Measurements from ENCODE around the gene ERG. TPM values are rescaled to one million over a fixed set of nuclear protein-coding genes. Genes with fewer than 3 reads are reported as not detected.

ERG gene
- total and polyA plus RNA-seq, 7 donors = 2.7 to 14.5 (median 7.6) TPM

DNA sequence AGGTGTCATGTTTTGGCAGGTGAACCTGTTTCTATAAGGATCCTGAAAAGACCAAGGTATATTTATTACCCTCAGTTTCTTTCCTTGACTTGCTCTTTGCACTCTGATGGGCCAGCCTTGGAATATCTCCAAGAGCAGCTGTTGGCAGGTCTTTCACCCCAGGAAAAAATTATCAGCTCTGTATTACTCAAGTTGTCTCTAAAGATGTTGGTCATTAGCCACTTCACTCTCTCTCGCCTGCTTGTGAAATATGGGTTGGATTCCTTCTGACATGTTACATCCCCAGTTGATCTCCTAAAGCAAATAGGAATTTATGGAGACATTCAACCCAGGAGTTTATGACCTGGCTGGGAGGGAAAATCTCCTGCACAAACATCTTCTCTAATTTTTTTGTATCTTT lies 155.5 kb downstream of the ERG start:
- ATAC-seq = no peak
- 58 to 77% (median 72%) methylated on average over 1 of the region's 1 CpG for WGBS, 3 donors
- no peak overlapping the region for H3K27ac ChIP-seq

DNA sequence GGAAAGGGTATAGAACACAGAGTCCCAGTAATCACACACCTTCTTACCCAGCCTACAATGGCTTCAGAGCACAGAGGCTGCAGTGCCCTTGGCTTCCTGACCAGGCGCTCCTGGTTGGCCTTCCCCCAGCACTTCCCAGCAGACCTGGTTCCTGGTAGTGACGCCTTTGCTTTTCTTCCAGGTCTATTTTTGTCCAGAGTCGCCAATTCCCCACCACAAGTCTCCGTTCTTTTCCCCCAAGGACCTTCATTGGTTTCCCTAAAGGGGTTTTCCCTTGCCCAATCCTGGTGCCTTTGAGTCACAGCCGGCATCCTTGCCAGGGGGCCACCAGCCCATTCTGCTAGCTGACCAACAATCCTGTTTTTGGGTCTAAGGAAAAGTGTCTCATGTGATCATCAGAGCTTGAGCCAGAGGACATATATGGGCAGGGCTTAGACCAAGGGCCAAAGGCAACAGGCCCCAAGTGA lies 156.7 kb downstream of the ERG start:
- TF ChIP-seq, protein P1, sequence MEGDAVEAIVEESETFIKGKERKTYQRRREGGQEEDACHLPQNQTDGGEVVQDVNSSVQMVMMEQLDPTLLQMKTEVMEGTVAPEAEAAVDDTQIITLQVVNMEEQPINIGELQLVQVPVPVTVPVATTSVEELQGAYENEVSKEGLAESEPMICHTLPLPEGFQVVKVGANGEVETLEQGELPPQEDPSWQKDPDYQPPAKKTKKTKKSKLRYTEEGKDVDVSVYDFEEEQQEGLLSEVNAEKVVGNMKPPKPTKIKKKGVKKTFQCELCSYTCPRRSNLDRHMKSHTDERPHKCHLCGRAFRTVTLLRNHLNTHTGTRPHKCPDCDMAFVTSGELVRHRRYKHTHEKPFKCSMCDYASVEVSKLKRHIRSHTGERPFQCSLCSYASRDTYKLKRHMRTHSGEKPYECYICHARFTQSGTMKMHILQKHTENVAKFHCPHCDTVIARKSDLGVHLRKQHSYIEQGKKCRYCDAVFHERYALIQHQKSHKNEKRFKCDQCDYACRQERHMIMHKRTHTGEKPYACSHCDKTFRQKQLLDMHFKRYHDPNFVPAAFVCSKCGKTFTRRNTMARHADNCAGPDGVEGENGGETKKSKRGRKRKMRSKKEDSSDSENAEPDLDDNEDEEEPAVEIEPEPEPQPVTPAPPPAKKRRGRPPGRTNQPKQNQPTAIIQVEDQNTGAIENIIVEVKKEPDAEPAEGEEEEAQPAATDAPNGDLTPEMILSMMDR (IDR thresholded peaks at IDR 0.05) = no peak
- Histone ChIP-seq H3K9me3 (no peaks in the 10 kb centered on the region), H3K27me3 (ENCODE audit: insufficient read depth in 3 of 3, low read length in 2 of 3) (no peaks in the 10 kb centered on the region), H3K4me3 (no peak overlapping the region), H3K36me3 (ENCODE audit: insufficient read depth in 1 of 2, low read depth in 1 of 2) (no peaks in the 10 kb centered on the region), H3K4me1 (no peaks in the 10 kb centered on the region), H3K27ac (no peak overlapping the region)
- DNase-seq (peak in 1 of 2 donors; percentile 22), ATAC-seq (no peak)
- intact Hi-C loops (cut with DNase I) = no loop called here
- WGBS, 3 donors = 77 to 87% (median 80%) methylated on average over 5 of the region's 5 CpGs

More for the DNA sequence above, 155.5 kb downstream of the ERG start:
- H3K27me3 ChIP-seq (ENCODE audit: insufficient read depth in 3 of 3, low read length in 2 of 3) = no peaks in the 10 kb centered on the region
- no peaks in the 10 kb centered on the region for H3K9me3 ChIP-seq
- no peaks in the 10 kb centered on the region for H3K36me3 ChIP-seq (ENCODE audit: insufficient read depth in 1 of 2, low read depth in 1 of 2)
- intact Hi-C loops (cut with DNase I) = no loop called here
- TF ChIP-seq, protein P1 (IDR thresholded peaks at IDR 0.05) = no peak
- DNase-seq = no peak
- H3K4me3 ChIP-seq = no peak overlapping the region
- H3K4me1 ChIP-seq = no peaks in the 10 kb centered on the region

DNA sequence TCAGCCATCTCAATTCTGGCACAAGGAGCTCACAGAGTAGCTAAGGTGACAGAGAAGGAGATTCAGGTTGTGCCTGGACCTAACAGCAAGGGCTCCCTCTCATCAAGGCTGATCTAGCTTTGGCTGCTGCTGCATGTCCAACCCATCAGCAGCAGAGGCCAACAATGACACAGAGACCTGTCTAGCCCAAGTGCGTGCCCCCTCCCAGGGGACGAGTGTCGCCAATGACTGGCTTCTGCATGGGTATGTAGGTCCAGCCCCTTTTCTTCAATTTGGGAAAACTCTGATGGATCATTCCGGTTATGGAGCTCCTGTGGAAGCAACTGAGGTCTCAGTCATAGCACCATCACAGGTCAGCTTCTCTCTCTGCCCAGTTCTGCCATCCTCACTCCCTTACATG lies 158.1 kb downstream of the ERG start:
- intact Hi-C loops (cut with DNase I) = no loop called here
- TF ChIP-seq, protein P1 (IDR thresholded peaks at IDR 0.05) = no peak

DNA sequence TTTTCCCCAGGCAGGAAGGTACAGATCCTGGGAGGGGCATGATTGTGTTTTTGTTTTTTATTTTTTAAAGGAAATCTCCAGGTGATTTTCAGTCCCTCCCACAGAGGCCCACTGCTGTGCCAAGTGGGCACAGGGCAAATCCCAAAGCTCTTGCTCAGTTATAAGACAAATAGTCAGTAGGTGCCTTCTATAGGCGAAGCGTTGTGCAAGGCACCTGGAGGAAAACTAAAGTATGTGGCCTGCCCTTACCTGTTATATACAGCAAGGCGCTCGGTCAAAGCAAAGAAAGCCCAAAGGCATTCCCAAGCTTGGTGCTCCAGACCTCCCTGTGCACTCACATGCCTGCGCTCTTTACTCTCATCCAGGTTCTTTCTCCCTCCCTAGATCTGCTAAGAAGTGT lies 160.5 kb downstream of the ERG start:
- Histone ChIP-seq H3K36me3 (ENCODE audit: insufficient read depth in 1 of 2, low read depth in 1 of 2) (no peaks in the 10 kb centered on the region), H3K27ac (no peak overlapping the region), H3K4me3 (no peak overlapping the region), H3K27me3 (ENCODE audit: insufficient read depth in 3 of 3, low read length in 2 of 3) (no peaks in the 10 kb centered on the region), H3K9me3 (no peaks in the 10 kb centered on the region), H3K4me1 (no peaks in the 10 kb centered on the region)
- no peak for ATAC-seq
- TF ChIP-seq, protein P1 (IDR thresholded peaks at IDR 0.05) = no peak
- 97 to 100% (median 97%) methylated on average over 5 of the region's 5 CpGs for WGBS, 3 donors
- no peak for DNase-seq
- intact Hi-C loops (cut with DNase I) = no loop called here

More for the DNA sequence above, 158.1 kb downstream of the ERG start:
- H3K36me3 ChIP-seq (ENCODE audit: insufficient read depth in 1 of 2, low read depth in 1 of 2) = no peaks in the 10 kb centered on the region
- DNase-seq (no peak), ATAC-seq (no peak)
- H3K27ac ChIP-seq = no peak overlapping the region
- H3K4me1 ChIP-seq = no peaks in the 10 kb centered on the region
- 84 to 93% (median 88%) methylated on average over 4 of the region's 4 CpGs for WGBS, 3 donors
- H3K9me3 ChIP-seq = no peaks in the 10 kb centered on the region
- no peak overlapping the region for H3K4me3 ChIP-seq
- H3K27me3 ChIP-seq (ENCODE audit: insufficient read depth in 3 of 3, low read length in 2 of 3) = no peaks in the 10 kb centered on the region

DNA sequence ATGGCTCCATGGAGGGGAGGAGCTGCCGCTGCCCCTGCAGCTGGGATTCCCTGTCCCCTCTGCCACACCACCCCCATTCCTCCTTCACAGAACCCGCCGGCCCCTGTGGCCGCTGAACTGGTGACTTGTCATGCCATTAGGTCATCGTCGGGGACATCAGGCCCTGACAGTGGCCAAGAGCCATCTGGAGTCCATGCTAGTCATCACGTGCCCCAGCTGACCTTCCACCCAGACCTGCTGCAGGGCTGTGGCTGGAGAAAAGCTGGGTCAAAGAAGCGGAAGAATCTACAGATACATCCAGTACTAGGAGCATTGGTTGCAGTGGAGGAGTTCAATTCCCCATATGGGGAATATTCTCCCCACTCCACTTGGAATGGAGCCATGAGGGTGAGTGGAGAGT lies 163.4 kb downstream of the ERG start:
- ATAC-seq = no peak
- WGBS, 3 donors = 65 to 74% (median 69%) methylated on average over 8 of the region's 8 CpGs
- Histone ChIP-seq H3K27ac (no peak overlapping the region), H3K36me3 (ENCODE audit: insufficient read depth in 1 of 2, low read depth in 1 of 2) (no peaks in the 10 kb centered on the region), H3K4me1 (no peaks in the 10 kb centered on the region), H3K4me3 (no peak overlapping the region), H3K9me3 (no peaks in the 10 kb centered on the region), H3K27me3 (ENCODE audit: insufficient read depth in 3 of 3, low read length in 2 of 3) (no peaks in the 10 kb centered on the region)
- TF ChIP-seq, protein P1 (IDR thresholded peaks at IDR 0.05) = no peak
- intact Hi-C loops (cut with DNase I) = no loop called here
- no peak for DNase-seq
